ENCODE data around the gene DHRS7B. TPM values are rescaled to one million over a fixed set of nuclear protein-coding genes. Genes with fewer than 3 reads are reported as not detected.

The DHRS7B gene
- total and polyA plus RNA-seq, 2 of the 13 experiments (the other 11 are each of a cell fraction or from before 2014, with no cell fraction given): 20.0 to 35.8 TPM

GRCh38 chr17:21214015-21214776 lies 87.4 kb downstream of the DHRS7B start, which contains the start of gene TMEM11 (continued):
- TF ChIP-seq IKZF1 (IDR thresholded peaks at IDR 0.05): no peak
- TF ChIP-seq AGO2 (optimal IDR thresholded peaks at IDR 0.05; ENCODE audit: low read depth, low read length): no peak
- no peak for TF ChIP-seq ZNF839 (CRISPR knock-in tag; IDR thresholded peaks at IDR 0.05; ENCODE audit: borderline replicate concordance)
- TF ChIP-seq ZNF788 (CRISPR knock-in tag; IDR thresholded peaks at IDR 0.05; ENCODE audit: borderline replicate concordance): peak; percentile 73; the same call in 1 of the 2 replicates
- no peak; the same call in 1 of the 2 replicates for TF ChIP-seq SIX1 (CRISPR knock-in tag; IDR thresholded peaks at IDR 0.05; ENCODE audit: borderline replicate concordance)
- 0 out of 2 replicates have a peak, but pooled peaks have one; percentile 19 for TF ChIP-seq ZNF329 (CRISPR knock-in tag; IDR thresholded peaks at IDR 0.05; ENCODE audit: low read depth)
- TF ChIP-seq ZNF567 (CRISPR knock-in tag; IDR thresholded peaks at IDR 0.05; ENCODE audit: borderline replicate concordance): no peak
- no peak for TF ChIP-seq PRPF4 (IDR thresholded peaks at IDR 0.05; ENCODE audit: low read depth, low read length, poor library complexity, severe bottlenecking)
- TF ChIP-seq SETDB1 (CRISPR knock-in tag; IDR thresholded peaks at IDR 0.05; ENCODE audit: borderline replicate concordance): no peak
- no peak for TF ChIP-seq ATF5 (CRISPR knock-in tag; IDR thresholded peaks at IDR 0.05; ENCODE audit: low read depth)
- TF ChIP-seq TERF1 (CRISPR knock-in tag; IDR thresholded peaks at IDR 0.05): no peak
- TF ChIP-seq SIN3A (IDR thresholded peaks at IDR 0.05; ENCODE audit: borderline replicate concordance, low read depth, low read length): peak; percentile 53; the same call in 1 of the 2 replicates
- no peak for TF ChIP-seq HOXA7 (CRISPR knock-in tag; IDR thresholded peaks at IDR 0.05)
- no peak for TF ChIP-seq TCF12 (IDR thresholded peaks at IDR 0.05)
- TF ChIP-seq TCF12 (CRISPR knock-in tag; IDR thresholded peaks at IDR 0.05): no peak; the same call in 1 of the 2 replicates
- TF ChIP-seq KDM1A (CRISPR knock-in tag; IDR thresholded peaks at IDR 0.05): no peak
- TF ChIP-seq KDM5A (IDR thresholded peaks at IDR 0.05; ENCODE audit: borderline replicate concordance, low read length): peak; percentile 20; the same call in 1 of the 2 replicates
- no peak for TF ChIP-seq ZNF503 (CRISPR knock-in tag; IDR thresholded peaks at IDR 0.05)
- TF ChIP-seq ZNF580 (CRISPR knock-in tag; IDR thresholded peaks at IDR 0.05; ENCODE audit: borderline replicate concordance, low read depth): no peak; the same call in 1 of the 2 replicates
- no peak for TF ChIP-seq ZNF883 (CRISPR knock-in tag; IDR thresholded peaks at IDR 0.05; ENCODE audit: not compliant biosample characterization)
- TF ChIP-seq NFE2L1 (CRISPR knock-in tag; IDR thresholded peaks at IDR 0.05; ENCODE audit: borderline replicate concordance): no peak
- no peak for TF ChIP-seq ZNF292 (CRISPR knock-in tag; IDR thresholded peaks at IDR 0.05; ENCODE audit: borderline replicate concordance, low read depth)
- no peak for TF ChIP-seq ZMYM4 (CRISPR knock-in tag; IDR thresholded peaks at IDR 0.05)
- TF ChIP-seq ETV5 (CRISPR knock-in tag; IDR thresholded peaks at IDR 0.05; ENCODE audit: borderline replicate concordance): no peak; the same call in 1 of the 2 replicates
- TF ChIP-seq SNAI1 (CRISPR knock-in tag; IDR thresholded peaks at IDR 0.05; ENCODE audit: borderline replicate concordance): no peak
- no peak for TF ChIP-seq SCMH1 (CRISPR knock-in tag; IDR thresholded peaks at IDR 0.05; ENCODE audit: borderline replicate concordance)
